HepG2 (cell line): ENCODE results near the gene NDUFS2. TPM values are rescaled to one million over a fixed set of nuclear protein-coding genes. Genes with fewer than 3 reads are reported as not detected.

Experiments
- ERF ChIP-seq: IDR thresholded peaks from 2 replicates; pipeline ENCODE4 v1.6.1; 2018; ENCODE audit warnings: missing biosample characterization, missing genetic modification reagents
- KDM5B ChIP-seq: sonication (generic); formaldehyde crosslinking; IDR thresholded peaks from 2 replicates; pipeline ENCODE4 v1.4.0; 2020; ENCODE audit warnings: missing genetic modification reagents, mild to moderate bottlenecking, borderline replicate concordance
- NFYB ChIP-seq: sonication (generic); formaldehyde crosslinking; IDR thresholded peaks from 2 replicates; pipeline ENCODE4 v1.4.0; 2020; ENCODE audit warnings: missing genetic modification reagents
- POGZ ChIP-seq: sonication (generic); formaldehyde crosslinking; IDR thresholded peaks from 2 replicates; pipeline ENCODE4 v1.4.0; 2020; ENCODE audit warnings: mild to moderate bottlenecking, missing genetic modification reagents
- RBFOX2 ChIP-seq: fragments of 200-400 bp; formaldehyde crosslinking; IDR thresholded peaks from 2 replicates; pipeline ENCODE4 v1.6.1; 2017; ENCODE audit warnings: low read depth, mild to moderate bottlenecking, low read length
- RCOR2 ChIP-seq: IDR thresholded peaks from 2 replicates; pipeline ENCODE4 v1.6.1; 2016; ENCODE audit warnings: missing biosample characterization, missing genetic modification reagents
- SETDB1 ChIP-seq: sonication (generic); formaldehyde crosslinking; IDR thresholded peaks from 2 replicates; pipeline ENCODE4 v1.5.1; 2020; ENCODE audit warnings: missing genetic modification reagents, mild to moderate bottlenecking, borderline replicate concordance
- ZNF101 ChIP-seq: sonication (generic); formaldehyde crosslinking; IDR thresholded peaks from 2 replicates; pipeline ENCODE4 v1.4.0; 2020; ENCODE audit warnings: mild to moderate bottlenecking, low read depth, missing genetic modification reagents, borderline replicate concordance
- ZNF296 ChIP-seq: sonication (generic); formaldehyde crosslinking; conservative IDR thresholded peaks from 2 replicates; pipeline ENCODE4 v1.5.0; 2020; ENCODE audit warnings: mild to moderate bottlenecking, missing genetic modification reagents
- ZNF317 ChIP-seq: sonication (generic); formaldehyde crosslinking; IDR thresholded peaks from 2 replicates; pipeline ENCODE4 v1.5.0; 2020; ENCODE audit warnings: mild to moderate bottlenecking, missing genetic modification reagents
- ZNF720 ChIP-seq: sonication (generic); formaldehyde crosslinking; IDR thresholded peaks from 2 replicates; pipeline ENCODE4 v1.4.0; 2020; ENCODE audit warnings: missing genetic modification reagents
- polyA plus RNA-seq, 8 experiments: library from polyadenylated mRNA; depleted of rRNA in 3 of 8; stranded (reverse) in 7 of 8; unstranded in 1 of 8; fragments of >200 nt; fragmentation: Illumina TruSeq in 4 of 8; extraction: Trizol in 4 of 8; gene quantifications; 2 replicates each; pipeline versions ENCODE4 v1.2.1 to v1.2.3, GENCODE V29; 2011 to 2016; ENCODE audit warnings: low read depth in 4 of 8, missing spikeins in 1 of 8, mixed read lengths in 1 of 8; ENCODE audit not compliant: insufficient read depth in 1 of 8
- total RNA-seq, 5 experiments: library from RNA; depleted of rRNA; stranded (reverse); fragments of >200 nt; fragmentation: Illumina TruSeq; extraction: Trizol; gene quantifications; 2 replicates each; pipeline ENCODE4 v1.2.3, GENCODE V29; 2016; ENCODE audit warnings: low read depth in 1 of 5
- TF ChIP-seq, protein P1 (sequence below): sonication (generic); formaldehyde crosslinking; IDR thresholded peaks from 2 replicates; pipeline ENCODE4 v1.4.0; 2020; ENCODE audit warnings: mild to moderate bottlenecking, missing genetic modification reagents
- TF ChIP-seq, protein P2 (sequence below): sonication (generic); formaldehyde crosslinking; IDR thresholded peaks from 2 replicates; pipeline ENCODE4 v1.5.0; 2020; ENCODE audit warnings: missing genetic modification reagents
- TF ChIP-seq, protein P3 (sequence below): sonication (generic); formaldehyde crosslinking; IDR thresholded peaks from 2 replicates; pipeline ENCODE4 v1.5.1; 2020; ENCODE audit warnings: missing genetic modification reagents, mild to moderate bottlenecking, borderline replicate concordance
- TF ChIP-seq, protein P4 (sequence below): sonication (generic); formaldehyde crosslinking; IDR thresholded peaks from 2 replicates; pipeline ENCODE4 v1.8.0; 2022; ENCODE audit warnings: missing genetic modification reagents, low read depth, mild to moderate bottlenecking, borderline replicate concordance
- TF ChIP-seq, protein P5 (sequence below): sonication (generic); formaldehyde crosslinking; IDR thresholded peaks from 2 replicates; pipeline ENCODE4 v1.4.0; 2020; ENCODE audit warnings: missing genetic modification reagents, mild to moderate bottlenecking, borderline replicate concordance
- TF ChIP-seq, protein P6 (sequence below): sonication (generic); formaldehyde crosslinking; conservative IDR thresholded peaks from 2 replicates; pipeline ENCODE4 v1.4.0; 2020; ENCODE audit warnings: missing genetic modification reagents

NDUFS2 gene
- total and polyA plus RNA-seq, 2 of the 13 experiments (the other 11 are each of a cell fraction or from before 2014, with no cell fraction given) = 89.9 to 118 TPM

DNA sequence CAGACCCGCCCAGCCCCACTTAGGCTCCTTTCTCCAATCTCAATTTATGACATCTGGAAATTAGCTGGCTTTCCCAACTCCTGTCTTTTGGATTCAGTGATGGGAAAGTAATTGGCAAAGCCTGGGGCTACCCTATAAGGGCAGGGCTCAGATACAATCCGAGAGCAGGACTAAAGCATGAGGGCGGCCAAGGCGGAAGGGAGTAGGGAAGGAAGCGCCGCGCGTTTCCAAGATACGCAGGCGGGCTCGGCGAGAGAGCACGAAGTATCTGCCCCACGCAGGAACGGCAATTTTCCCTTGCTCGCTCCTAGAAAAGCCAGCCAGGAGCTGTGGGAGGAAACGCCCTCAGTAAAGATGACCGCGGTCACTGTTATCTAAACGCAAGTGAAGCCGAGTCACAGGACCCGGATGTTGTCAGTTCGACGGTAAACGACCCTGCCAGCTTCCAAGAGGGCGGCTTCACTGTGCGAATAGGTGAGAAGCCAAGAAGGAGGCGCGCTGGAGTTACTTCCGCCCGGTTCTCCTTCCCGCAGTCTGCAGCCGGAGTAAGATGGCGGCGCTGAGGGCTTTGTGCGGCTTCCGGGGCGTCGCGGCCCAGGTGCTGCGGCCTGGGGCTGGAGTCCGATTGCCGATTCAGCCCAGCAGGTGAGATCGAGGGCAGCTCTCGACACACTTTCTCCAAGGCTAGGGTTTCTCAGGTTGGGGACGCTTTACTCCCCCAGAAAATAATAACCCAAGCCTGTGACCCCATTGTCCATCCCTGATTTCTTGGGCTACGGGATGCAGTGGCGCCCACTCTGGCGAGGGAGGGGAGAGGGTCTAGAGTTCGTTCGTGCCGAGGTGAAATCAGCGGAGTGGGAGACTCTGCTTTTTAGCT, at the start of gene NDUFS2 (continued):
- TF ChIP-seq, protein P1, sequence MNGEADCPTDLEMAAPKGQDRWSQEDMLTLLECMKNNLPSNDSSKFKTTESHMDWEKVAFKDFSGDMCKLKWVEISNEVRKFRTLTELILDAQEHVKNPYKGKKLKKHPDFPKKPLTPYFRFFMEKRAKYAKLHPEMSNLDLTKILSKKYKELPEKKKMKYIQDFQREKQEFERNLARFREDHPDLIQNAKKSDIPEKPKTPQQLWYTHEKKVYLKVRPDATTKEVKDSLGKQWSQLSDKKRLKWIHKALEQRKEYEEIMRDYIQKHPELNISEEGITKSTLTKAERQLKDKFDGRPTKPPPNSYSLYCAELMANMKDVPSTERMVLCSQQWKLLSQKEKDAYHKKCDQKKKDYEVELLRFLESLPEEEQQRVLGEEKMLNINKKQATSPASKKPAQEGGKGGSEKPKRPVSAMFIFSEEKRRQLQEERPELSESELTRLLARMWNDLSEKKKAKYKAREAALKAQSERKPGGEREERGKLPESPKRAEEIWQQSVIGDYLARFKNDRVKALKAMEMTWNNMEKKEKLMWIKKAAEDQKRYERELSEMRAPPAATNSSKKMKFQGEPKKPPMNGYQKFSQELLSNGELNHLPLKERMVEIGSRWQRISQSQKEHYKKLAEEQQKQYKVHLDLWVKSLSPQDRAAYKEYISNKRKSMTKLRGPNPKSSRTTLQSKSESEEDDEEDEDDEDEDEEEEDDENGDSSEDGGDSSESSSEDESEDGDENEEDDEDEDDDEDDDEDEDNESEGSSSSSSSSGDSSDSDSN (CRISPR knock-in tag) = peak; percentile 75
- TF ChIP-seq, protein P2, sequence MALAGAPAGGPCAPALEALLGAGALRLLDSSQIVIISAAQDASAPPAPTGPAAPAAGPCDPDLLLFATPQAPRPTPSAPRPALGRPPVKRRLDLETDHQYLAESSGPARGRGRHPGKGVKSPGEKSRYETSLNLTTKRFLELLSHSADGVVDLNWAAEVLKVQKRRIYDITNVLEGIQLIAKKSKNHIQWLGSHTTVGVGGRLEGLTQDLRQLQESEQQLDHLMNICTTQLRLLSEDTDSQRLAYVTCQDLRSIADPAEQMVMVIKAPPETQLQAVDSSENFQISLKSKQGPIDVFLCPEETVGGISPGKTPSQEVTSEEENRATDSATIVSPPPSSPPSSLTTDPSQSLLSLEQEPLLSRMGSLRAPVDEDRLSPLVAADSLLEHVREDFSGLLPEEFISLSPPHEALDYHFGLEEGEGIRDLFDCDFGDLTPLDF (CRISPR knock-in tag) = no peak
- TF ChIP-seq RBFOX2 = peak; percentile 93
- TF ChIP-seq, protein P3, sequence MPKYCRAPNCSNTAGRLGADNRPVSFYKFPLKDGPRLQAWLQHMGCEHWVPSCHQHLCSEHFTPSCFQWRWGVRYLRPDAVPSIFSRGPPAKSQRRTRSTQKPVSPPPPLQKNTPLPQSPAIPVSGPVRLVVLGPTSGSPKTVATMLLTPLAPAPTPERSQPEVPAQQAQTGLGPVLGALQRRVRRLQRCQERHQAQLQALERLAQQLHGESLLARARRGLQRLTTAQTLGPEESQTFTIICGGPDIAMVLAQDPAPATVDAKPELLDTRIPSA = no peak
- TF ChIP-seq, protein P4, sequence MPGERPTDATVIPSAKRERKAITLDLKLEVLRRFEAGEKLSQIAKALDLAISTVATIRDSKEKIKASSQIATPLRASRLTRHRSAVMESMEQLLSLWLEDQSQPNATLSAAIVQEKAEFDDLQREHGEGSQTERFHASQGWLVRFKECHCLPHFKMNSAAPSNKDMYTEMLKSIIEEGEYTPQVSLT (CRISPR knock-in tag) = no peak
- peak; percentile 51 for TF ChIP-seq ERF (CRISPR knock-in tag)
- TF ChIP-seq, protein P5, sequence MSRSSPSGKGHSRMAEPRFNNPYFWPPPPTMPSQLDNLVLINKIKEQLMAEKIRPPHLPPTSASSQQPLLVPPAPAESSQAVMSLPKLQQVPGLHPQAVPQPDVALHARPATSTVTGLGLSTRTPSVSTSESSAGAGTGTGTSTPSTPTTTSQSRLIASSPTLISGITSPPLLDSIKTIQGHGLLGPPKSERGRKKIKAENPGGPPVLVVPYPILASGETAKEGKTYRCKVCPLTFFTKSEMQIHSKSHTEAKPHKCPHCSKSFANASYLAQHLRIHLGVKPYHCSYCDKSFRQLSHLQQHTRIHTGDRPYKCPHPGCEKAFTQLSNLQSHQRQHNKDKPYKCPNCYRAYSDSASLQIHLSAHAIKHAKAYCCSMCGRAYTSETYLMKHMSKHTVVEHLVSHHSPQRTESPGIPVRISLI (CRISPR knock-in tag) = no peak
- TF ChIP-seq ZNF101 (CRISPR knock-in tag) = no peak
- no peak for TF ChIP-seq ZNF720
- no peak for TF ChIP-seq SETDB1
- TF ChIP-seq POGZ (CRISPR knock-in tag) = peak; percentile 45; the same call in 1 of the 2 replicates
- no peak for TF ChIP-seq ZNF317
- TF ChIP-seq, protein P6, sequence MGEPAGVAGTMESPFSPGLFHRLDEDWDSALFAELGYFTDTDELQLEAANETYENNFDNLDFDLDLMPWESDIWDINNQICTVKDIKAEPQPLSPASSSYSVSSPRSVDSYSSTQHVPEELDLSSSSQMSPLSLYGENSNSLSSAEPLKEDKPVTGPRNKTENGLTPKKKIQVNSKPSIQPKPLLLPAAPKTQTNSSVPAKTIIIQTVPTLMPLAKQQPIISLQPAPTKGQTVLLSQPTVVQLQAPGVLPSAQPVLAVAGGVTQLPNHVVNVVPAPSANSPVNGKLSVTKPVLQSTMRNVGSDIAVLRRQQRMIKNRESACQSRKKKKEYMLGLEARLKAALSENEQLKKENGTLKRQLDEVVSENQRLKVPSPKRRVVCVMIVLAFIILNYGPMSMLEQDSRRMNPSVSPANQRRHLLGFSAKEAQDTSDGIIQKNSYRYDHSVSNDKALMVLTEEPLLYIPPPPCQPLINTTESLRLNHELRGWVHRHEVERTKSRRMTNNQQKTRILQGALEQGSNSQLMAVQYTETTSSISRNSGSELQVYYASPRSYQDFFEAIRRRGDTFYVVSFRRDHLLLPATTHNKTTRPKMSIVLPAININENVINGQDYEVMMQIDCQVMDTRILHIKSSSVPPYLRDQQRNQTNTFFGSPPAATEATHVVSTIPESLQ (CRISPR knock-in tag) = no peak
- TF ChIP-seq RCOR2 (CRISPR knock-in tag) = no peak
- 0 out of 2 replicates have a peak, but pooled peaks have one; percentile 12 for TF ChIP-seq NFYB (CRISPR knock-in tag)
- TF ChIP-seq ZNF296 = 0 out of 2 replicates have a peak, but pooled peaks have one; percentile 30
- peak; percentile 56; the same call in 1 of the 2 replicates for TF ChIP-seq KDM5B (CRISPR knock-in tag)
